Activated CD4-positive, alpha-beta T cell treated with anti-CD3 and anti-CD28 coated beads for 4 hours (primary cell): ENCODE measurements around the gene ZMYND10.

ENCODE experiments used
- DNase-seq, 2 donors: peaks; one replicate each; pipeline ENCODE4 v3.0.0-alpha.2; 2020

ZMYND10 gene

GRCh38 chr3:50369012-50369670, 23.6 kb upstream of the ZMYND10 start:
- no peak for DNase-seq

DNA sequence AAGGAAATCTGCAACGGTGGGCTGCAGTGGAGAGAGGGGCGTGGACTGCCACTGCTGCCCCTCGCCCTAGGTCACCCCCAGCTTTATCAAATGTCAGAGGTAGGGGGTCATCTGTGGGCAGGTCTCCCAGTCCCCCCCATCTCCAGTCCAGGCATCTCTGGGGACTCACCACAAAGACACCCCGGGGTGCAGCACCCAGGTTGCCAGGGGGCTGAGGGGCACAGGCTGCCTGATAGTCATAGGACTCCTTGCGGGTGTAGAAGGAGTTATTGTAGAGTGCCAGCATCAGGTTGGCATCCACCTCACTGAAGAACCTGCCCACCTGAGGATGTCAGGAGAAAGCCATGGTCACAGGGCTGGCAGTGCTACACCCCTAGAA, 20.3 kb upstream of the ZMYND10 start:
- DNase-seq, result no peak

- DNase-seq, result peak; percentile 92 to 94
Measured at GRCh38 chr3:50365080-50365841, 19.7 kb upstream of the ZMYND10 start.

DNA sequence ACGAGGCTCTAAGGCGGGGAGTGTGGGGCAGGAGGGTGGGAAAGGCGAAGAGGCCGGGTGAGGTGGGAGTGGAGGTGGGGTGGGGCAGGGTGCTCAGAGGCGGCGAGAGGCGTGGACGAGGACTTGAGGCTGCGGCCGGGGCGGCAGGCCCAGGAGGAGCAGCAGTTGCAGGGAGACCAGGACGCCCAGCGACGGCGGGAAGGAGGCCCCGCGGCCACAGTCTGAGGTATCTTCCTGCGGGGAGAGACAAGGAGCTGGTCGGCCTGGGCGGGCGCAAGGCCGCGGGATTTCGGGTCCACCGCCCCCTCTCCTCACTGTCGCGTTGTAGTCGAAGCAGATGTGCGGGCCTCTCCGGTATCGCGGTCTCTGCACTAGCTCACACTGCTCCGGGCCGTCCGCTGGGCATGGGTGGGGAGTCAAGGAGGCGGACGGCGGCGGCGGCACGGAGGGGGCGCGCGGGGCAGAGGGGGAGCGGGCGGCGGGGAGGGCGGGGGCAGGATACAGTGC, 19.1 kb upstream of the ZMYND10 start:
- no peak for DNase-seq

DNA sequence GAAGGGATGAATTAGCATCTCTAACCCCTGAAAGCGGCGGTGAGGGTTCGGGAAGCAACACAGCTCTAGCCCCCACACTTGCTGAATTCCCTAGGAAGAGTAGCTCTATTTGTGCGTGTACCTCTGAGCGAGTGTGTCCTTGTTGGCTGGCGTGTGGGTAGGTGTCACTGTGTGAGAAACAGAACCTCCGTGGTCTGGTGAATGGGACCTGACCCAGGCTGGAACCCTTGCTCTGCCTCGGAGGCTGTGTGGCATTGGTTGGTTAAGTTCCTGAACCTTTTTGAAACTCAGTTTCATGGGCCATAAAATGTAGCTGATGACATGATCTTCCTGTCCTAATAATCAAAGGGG, 14.2 kb upstream of the ZMYND10 start:
- no peak for DNase-seq

DNA sequence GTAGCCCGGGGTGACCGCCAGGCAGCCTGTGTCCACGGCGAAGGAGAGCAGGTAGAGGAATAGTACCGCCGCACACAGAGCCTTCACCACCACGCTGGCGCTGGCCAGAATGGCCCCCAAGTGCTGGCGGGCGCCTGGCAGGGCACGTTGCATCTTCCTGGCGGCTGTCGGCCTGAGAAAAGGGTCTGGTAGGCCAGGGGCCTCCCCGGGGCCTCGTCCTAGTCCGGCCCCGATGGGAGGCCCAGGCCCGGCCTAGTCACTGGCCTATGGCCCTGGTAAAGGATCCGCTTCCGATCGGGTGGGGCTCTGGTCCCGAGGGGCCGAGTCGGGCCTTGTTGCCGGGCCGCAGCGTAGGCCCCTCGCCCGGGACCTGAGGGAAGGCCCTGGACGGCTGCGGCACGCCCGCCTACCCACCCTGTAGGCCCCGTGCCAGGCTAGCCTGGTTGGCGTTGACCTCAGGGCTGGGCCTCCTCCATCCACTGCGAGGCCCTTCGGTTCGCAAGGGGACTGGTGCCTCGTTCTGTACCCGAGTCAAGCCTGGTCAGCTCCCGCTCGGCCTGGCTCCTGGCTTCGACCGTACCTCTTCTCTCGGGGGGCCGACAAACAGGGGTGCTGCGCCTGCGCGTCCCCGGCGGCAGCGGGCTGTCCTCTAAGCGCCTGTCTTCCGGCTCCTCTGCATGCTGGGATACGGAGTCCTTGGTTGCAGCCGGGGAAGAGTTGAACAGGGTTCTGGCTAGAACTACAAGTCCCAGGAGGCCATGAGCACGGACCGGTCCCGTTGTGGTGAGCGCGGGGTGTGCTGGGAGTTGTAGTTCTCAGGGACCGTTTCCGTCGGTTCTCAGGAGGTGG, 13.6 kb upstream of the ZMYND10 start, which contains the start of gene TMEM115:
TSS of gene TMEM115 (minus strand) at position 611 of the 849 bp plus-strand sequence. CDS start at position 153, 458 bp downstream.
- peak; percentile 95 for DNase-seq

- no peak for DNase-seq
Measured at GRCh38 chr3:50358355-50358910, 12.9 kb upstream of the ZMYND10 start.

DNA sequence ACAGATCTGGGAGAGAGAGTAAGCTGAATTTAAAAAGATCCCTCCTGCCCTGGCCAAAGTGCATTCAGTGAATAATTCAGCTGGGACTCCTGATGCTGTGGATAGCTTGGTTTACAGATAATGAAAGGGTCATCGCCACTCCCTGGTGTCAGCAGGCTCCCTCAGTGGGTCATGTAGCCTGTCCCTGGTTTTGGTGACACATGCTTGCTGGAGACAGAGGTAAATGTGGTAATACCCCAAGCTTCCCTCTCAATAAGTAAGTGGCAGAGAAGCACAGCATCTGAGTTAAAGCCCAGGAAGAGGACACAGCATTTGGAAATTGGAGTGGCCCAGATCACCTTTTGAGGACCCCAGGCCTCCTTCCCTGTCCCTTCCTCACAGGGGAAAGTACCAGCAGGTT, 11.9 kb upstream of the ZMYND10 start:
- DNase-seq, result no peak

GRCh38 chr3:50356553-50356952, 11.0 kb upstream of the ZMYND10 start:
- no peak for DNase-seq

- DNase-seq, result no peak
Measured at GRCh38 chr3:50355829-50356552, 10.5 kb upstream of the ZMYND10 start.

- no peak for DNase-seq
Measured at GRCh38 chr3:50354850-50355249, 9.3 kb upstream of the ZMYND10 start.

DNA sequence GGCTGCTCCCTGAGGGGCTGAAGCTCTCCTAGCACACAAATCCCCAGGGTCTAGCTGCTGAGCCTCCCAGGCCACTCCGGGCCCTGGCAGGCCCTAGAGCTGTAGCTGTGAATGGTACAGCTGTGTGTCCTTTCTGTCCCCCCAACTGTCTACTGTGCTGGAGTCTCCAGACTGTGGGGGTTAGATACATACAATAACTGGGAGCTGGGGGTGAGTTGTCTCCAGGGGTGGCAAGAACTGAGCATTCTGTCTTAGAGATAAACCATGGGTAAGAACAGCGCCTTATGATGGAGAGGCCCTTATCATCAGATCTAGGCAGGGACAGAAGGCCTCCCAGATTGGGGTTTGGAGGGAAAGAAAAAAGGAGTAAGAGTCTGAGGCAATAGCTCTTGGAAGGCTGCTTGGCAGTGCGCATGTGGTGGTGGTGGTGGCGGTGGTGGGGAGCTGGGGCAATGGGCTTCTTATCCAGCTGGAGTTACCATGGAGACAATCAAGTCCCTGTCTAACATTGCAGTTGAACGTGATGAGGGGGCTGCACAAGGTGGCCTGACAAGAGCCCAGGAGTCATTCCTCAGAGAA, 8.7 kb upstream of the ZMYND10 start:
- no peak for DNase-seq

DNA sequence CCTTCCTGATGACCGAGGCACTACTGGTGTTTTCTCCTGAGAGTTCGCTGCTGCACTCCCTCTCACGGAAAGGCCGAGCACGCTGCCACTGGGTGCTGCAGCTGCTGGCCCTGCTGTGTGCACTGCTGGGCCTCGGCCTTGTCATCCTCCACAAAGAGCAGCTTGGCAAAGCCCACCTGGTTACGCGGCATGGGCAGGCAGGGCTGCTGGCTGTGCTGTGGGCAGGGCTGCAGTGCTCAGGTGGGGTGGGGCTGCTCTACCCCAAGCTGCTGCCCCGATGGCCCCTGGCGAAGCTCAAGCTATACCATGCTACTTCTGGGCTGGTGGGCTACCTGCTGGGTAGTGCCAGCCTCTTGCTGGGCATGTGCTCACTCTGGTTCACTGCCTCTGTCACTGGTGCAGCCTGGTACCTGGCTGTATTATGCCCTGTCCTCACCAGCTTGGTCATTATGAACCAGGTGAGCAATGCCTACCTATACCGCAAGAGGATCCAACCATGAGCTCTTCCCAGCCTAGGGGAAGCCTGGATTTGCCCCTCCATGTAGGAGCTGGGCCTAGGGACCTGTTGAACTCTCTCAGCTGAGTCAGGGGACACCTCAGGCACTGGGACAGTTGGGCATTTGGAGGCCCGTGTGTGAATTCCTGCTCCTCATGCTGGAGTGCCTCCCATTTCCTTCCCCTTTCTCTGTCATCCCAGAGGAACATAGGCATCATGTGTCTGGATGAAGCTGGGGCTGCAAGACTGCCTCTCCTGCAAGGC, 7.9 kb upstream of the ZMYND10 start:
- DNase-seq, result no peak

- DNase-seq, result no peak
Measured at GRCh38 chr3:50352781-50353180, 7.2 kb upstream of the ZMYND10 start.

- DNase-seq, result no peak
Measured at GRCh38 chr3:50351323-50351697, 5.8 kb upstream of the ZMYND10 start.

GRCh38 chr3:50350527-50351322, 5.2 kb upstream of the ZMYND10 start, which contains the start of the genes CYB561D2 and NPRL2:
Gene CYB561D2 (plus strand): TSS chr3:50350862. CDS start chr3:50351434, 572 bp downstream.
Gene NPRL2 (minus strand): TSS chr3:50350775. CDS start chr3:50350652, 123 bp downstream.
- DNase-seq, result peak; percentile 97 to 99

DNA sequence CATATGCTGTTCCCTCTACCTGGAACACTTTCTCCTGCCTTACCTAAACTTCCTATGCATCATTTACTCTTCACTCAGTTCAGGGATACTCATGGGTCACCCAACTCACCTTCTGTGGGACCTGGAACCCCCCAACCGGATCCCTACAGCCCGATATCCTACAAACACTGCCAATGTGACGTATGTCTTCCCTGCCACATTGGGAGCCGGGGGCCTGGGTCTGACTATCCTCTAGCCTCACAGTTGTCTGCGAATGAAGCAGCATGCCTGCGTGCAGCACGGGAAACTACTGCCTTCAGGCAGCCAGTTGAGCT, 4.6 kb upstream of the ZMYND10 start:
- no peak for DNase-seq

DNA sequence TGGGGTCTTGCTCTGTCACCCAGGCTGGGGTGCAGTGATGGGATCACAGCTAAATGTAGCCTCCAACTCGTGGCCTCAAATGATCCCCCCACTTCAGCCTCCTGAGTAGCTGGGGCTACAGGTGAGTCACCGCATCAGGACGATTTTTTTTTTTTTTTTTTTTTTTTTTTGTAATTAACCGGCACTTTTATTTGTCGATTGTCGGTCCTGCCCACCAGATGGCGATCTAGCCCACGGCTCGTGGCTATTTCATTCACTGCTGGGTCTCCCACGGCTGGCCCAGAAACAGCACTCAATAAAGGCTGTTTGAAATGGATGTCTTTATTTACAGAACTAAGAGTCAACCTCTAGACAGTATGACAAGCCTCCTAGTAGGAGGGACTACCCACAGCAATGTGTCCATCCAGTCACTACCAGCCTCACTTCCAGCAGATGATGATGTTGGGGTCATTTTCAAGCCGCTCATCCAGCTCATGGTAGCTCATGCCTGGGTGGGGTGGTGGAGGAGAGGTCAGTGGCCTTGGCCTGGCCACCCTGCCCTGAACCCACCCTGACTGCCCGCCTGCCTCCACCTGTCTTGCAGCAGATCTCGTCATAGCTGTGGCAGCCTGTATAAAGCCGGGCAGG, 1.8 kb upstream of the ZMYND10 start:
- DNase-seq, result peak; percentile 76 to 77

GRCh38 chr3:50345008-50345407, 524 bp downstream of the ZMYND10 start:
- no peak for DNase-seq
